HK-2 (cell line): ENCODE results near the gene NTHL1.

Experiments
- DNase-seq: peaks from one replicate; pipeline ENCODE4 v3.0.0-alpha.2; 2018; ENCODE audit not compliant: unreplicated experiment

Gene NTHL1

GRCh38 chr16:2084895-2085625 lies 37.4 kb upstream of the NTHL1 start:
- no peak for DNase-seq

- no peak for DNase-seq
Measured at GRCh38 chr16:2083876-2084780, 36.5 kb upstream of the NTHL1 start.

GRCh38 chr16:2083409-2083808 lies 35.8 kb upstream of the NTHL1 start:
- DNase-seq = no peak

GRCh38 chr16:2082983-2083364 lies 35.3 kb upstream of the NTHL1 start:
- DNase-seq = no peak

- DNase-seq = no peak
Measured at GRCh38 chr16:2082171-2082982, 34.7 kb upstream of the NTHL1 start.

GRCh38 chr16:2081201-2082084 lies 33.8 kb upstream of the NTHL1 start:
- no peak for DNase-seq

GRCh38 chr16:2079991-2080390 lies 32.4 kb upstream of the NTHL1 start:
- DNase-seq = no peak

GRCh38 chr16:2079311-2079800 lies 31.7 kb upstream of the NTHL1 start:
- no peak for DNase-seq

GRCh38 chr16:2078691-2079090 lies 31.1 kb upstream of the NTHL1 start:
- no peak for DNase-seq

GRCh38 chr16:2078096-2078495 lies 30.5 kb upstream of the NTHL1 start:
- DNase-seq = no peak

GRCh38 chr16:2077696-2078095 lies 30.1 kb upstream of the NTHL1 start:
- no peak for DNase-seq

GRCh38 chr16:2077016-2077415 lies 29.4 kb upstream of the NTHL1 start:
- DNase-seq = no peak

GRCh38 chr16:2076072-2076865 lies 28.6 kb upstream of the NTHL1 start:
- no peak for DNase-seq

- no peak for DNase-seq
Measured at GRCh38 chr16:2075631-2076030, 28.0 kb upstream of the NTHL1 start.

- DNase-seq = no peak
Measured at GRCh38 chr16:2074071-2074470, 26.4 kb upstream of the NTHL1 start.

GRCh38 chr16:2072926-2073325 lies 25.3 kb upstream of the NTHL1 start:
- no peak for DNase-seq

- no peak for DNase-seq
Measured at GRCh38 chr16:2071454-2072202, 24.0 kb upstream of the NTHL1 start.

GRCh38 chr16:2070576-2071453 lies 23.2 kb upstream of the NTHL1 start:
- no peak for DNase-seq

GRCh38 chr16:2066139-2066538 lies 18.5 kb upstream of the NTHL1 start:
- no peak for DNase-seq
